Nephron progenitor cell (in vitro differentiated cells): ENCODE measurements around the gene NFE2L2.

Experiments used
- DNase-seq: peaks from one replicate; pipeline ENCODE4 v3.0.0; 2021
- H3K27ac Mint-ChIP-seq: 2 replicates; pipeline ENCODE4 v1.8.0; 2021; ENCODE audit warnings: mild to moderate bottlenecking, moderate library complexity, mixed read lengths
- H3K27me3 Mint-ChIP-seq: 2 replicates; pipeline ENCODE4 v1.8.0; 2021; ENCODE audit warnings: mild to moderate bottlenecking, low read depth, mixed read lengths; ENCODE audit not compliant: poor library complexity
- H3K36me3 Mint-ChIP-seq: 2 replicates; pipeline ENCODE4 v1.8.0; 2021; ENCODE audit warnings: low read depth, mixed read lengths
- H3K4me1 Mint-ChIP-seq: 2 replicates; pipeline ENCODE4 v1.8.0; 2021; ENCODE audit warnings: mixed read lengths
- H3K4me3 Mint-ChIP-seq: 2 replicates; pipeline ENCODE4 v1.8.0; 2021; ENCODE audit warnings: mild to moderate bottlenecking, moderate library complexity, mixed read lengths
- H3K9me3 Mint-ChIP-seq: 2 replicates; pipeline ENCODE4 v1.8.0; 2021; ENCODE audit warnings: mild to moderate bottlenecking, moderate library complexity, mixed read lengths
- CTCF ChIP-seq: fragments of 200-600 bp; sonication (generic); IDR thresholded peaks from 2 replicates; pipeline ENCODE4 v1.5.0; 2021; ENCODE audit warnings: antibody characterized with exemption

NFE2L2 gene

GRCh38 chr2:177235855-177236437 lies 28.6 kb downstream of the NFE2L2 start:
- H3K4me1 Mint-ChIP-seq = peaks cover 13% of the 10 kb centered on the region

GRCh38 chr2:177234267-177234666 lies 30.3 kb downstream of the NFE2L2 start:
- H3K4me1 Mint-ChIP-seq = peaks cover 3% of the 10 kb centered on the region
- no peak overlapping the region for H3K27ac Mint-ChIP-seq

More at GRCh38 chr2:177235855-177236437, 28.6 kb downstream of the NFE2L2 start:
- no peaks in the 10 kb centered on the region for H3K9me3 Mint-ChIP-seq
- peaks cover 46% of the 10 kb centered on the region for H3K36me3 Mint-ChIP-seq
- no peak for DNase-seq
- H3K27me3 Mint-ChIP-seq = no peaks in the 10 kb centered on the region
- no peak for TF ChIP-seq CTCF
- H3K27ac Mint-ChIP-seq = no peak overlapping the region
- no peak overlapping the region for H3K4me3 Mint-ChIP-seq

GRCh38 chr2:177232098-177232704 lies 32.3 kb downstream of the NFE2L2 start:
- TF ChIP-seq CTCF = no peak
- peaks cover 63% of the 10 kb centered on the region for H3K36me3 Mint-ChIP-seq
- no peak overlapping the region for H3K4me3 Mint-ChIP-seq
- no peaks in the 10 kb centered on the region for H3K9me3 Mint-ChIP-seq
- peaks cover 14% of the 10 kb centered on the region for H3K4me1 Mint-ChIP-seq
- no peak for DNase-seq
- H3K27ac Mint-ChIP-seq = no peak overlapping the region
- no peaks in the 10 kb centered on the region for H3K27me3 Mint-ChIP-seq

More at GRCh38 chr2:177234267-177234666, 30.3 kb downstream of the NFE2L2 start:
- no peak for TF ChIP-seq CTCF
- no peak for DNase-seq
- Mint-ChIP-seq H3K9me3 (no peaks in the 10 kb centered on the region), H3K36me3 (peaks cover 52% of the 10 kb centered on the region), H3K4me3 (no peak overlapping the region), H3K27me3 (no peaks in the 10 kb centered on the region)

- peaks cover 72% of the 10 kb centered on the region for H3K36me3 Mint-ChIP-seq
- TF ChIP-seq CTCF = no peak
- H3K9me3 Mint-ChIP-seq = no peaks in the 10 kb centered on the region
- DNase-seq = no peak
- H3K27ac Mint-ChIP-seq = peak overlapping the region; percentile 64
- H3K4me1 Mint-ChIP-seq = peaks cover 15% of the 10 kb centered on the region
- no peaks in the 10 kb centered on the region for H3K27me3 Mint-ChIP-seq
- H3K4me3 Mint-ChIP-seq = no peak overlapping the region
These were observed 33.3 kb downstream of the NFE2L2 start for GRCh38 chr2:177231270-177231669.

GRCh38 chr2:177229442-177230242 lies 34.9 kb downstream of the NFE2L2 start:
- no peaks in the 10 kb centered on the region for H3K27me3 Mint-ChIP-seq
- H3K4me1 Mint-ChIP-seq = peaks cover 15% of the 10 kb centered on the region
- H3K4me3 Mint-ChIP-seq = no peak overlapping the region
- H3K9me3 Mint-ChIP-seq = no peaks in the 10 kb centered on the region
- TF ChIP-seq CTCF = no peak
- no peak for DNase-seq
- peak overlapping the region; percentile 68 for H3K27ac Mint-ChIP-seq
- H3K36me3 Mint-ChIP-seq = peaks cover 73% of the 10 kb centered on the region
